Stimulated activated CD4-positive, alpha-beta T cell treated with anti-CD3 and anti-CD28 coated beads, Interleukin-4, amount 100 ng/mL, for 48 hours (primary cell): Measurements from ENCODE around the gene CCDC90B.
"Not testable (repeated sequence)": the region's sequence is repeated elsewhere in the genome, so short reads cannot be mapped to it uniquely, and the experiment has no call there.

ENCODE experiments used
- DNase-seq, 2 donors: peaks; one replicate each; pipeline ENCODE4 v3.0.0-alpha.2; 2020; ENCODE audit warnings: low read depth in 2 of 2

The CCDC90B gene

DNA sequence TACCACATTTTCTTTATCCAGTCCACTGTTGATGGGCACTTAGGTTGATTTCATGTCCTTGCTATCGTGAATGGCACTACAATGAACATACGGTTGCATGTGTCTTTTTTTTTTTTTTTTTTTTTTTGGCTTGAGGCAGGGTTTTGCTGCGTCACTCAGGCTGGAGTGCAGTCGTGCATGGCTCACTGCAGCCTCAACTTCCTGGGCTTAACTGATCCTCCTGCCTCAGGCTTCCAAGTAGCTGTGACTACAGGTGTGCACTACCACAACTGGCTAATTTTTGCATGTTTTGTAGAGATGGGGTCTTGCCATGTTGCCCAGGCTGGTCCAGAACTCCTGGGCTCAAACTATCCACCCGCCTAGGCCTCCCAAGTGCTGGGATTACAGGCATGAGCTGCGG, 1.5 kb upstream of the CCDC90B start:
- no peak for DNase-seq

DNA sequence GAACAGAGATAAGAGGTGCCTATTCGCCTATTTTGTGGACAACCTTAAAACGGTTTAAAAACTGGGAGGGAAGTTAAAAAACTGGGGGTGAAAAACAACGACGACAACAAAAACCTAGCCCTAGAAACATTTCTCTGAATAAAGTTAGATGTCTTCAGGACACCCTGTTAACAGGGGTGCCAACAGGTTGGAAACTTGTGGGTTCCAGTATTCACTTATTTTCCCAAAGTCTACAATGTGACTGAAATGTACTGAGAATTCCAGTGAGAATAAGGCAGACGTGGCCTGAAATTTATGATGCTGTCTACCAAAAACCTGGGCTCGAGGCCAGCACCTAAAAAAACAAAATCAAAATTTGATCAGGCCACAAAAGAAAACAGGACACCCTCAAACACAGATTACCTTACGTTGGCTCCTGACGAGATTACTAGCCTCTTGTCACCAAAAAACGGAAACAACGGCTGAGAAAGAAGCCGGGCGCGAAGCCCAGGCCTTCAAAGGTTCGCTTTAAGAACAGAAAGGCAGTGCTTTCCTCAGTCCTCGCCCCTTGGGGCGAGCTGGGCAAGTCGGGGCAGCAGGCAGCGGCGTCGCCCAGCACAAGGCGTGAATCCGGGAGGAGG, 906 bp downstream of the CCDC90B start:
- no peak for DNase-seq

DNA sequence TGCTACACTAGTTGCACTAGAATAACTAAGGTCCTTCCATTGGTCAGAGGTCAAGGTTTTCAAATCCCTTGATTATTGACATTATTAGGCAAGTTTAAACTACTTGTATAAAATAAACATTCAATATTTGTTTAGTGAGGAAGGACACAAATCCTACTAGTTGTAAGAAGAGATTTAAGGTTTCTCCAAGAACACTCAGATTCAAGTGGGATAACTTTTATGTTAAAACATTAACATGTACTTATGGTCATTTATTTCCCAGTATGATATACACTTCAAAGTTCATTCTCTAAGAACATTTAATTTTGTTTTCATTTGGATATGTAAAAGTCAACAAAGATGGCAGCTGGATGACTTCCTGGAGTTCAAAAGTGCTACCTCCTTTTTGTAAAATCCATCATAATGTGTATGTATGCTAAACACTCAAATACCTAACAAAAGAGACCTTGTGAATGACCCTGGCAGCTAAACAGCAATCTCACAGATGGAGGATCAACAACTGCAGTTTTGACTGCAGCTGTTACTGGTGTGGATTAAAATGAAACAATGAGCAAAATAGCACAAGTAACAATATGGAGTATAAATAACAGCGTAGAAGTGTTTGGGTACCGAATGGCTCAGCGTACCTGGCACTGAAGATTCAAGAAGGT, 1.5 kb downstream of the CCDC90B start:
- DNase-seq: no peak

DNA sequence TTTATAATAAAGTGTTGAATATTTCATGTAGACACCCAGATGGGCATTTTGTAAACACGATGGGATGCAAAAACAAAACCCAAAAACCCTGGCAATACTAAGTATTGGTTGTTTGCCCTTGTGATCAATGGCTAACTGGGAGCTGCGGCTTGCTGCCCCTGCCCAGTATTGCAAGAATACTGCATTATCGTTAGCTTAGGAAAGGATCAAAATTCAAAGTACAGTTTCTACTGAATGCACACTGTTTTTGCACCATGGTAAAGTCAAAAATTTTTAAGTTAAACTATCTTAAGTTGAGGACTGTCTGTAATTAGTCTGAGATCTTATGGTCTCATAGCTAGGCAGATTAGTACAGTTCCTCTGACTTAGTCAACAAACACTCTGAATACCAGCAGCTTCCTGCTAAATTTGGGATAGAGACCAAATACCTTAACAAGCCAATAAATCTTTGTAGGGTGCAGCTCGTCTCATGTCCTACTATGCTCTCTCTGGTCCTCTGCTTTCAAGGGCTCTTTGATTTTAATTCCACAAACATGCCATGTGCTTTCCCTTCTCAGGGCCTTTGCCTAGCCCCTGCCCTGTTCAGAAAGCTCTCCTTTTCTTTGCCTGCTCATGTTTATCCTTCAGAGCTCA, 4.0 kb downstream of the CCDC90B start:
- DNase-seq: no peak

DNA sequence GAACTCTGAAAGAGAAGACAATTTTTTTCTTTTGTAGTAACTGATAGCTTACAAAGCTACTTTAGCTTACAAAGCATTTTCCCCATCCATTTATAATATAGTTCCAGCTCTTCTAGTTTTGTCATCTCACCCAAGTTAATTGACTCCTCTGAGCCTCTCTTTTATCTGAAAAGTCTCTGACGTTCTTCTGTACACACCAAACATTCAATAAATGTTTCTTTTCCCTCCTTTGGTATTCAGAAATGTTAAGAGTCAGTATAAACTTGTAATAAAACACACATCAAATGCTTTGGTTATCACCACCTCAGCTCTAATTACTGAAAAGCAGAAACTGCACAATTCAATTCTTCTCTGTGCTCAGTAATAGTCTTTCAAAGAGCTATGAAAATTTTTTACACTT, 5.9 kb downstream of the CCDC90B start:
- DNase-seq: no peak

DNA sequence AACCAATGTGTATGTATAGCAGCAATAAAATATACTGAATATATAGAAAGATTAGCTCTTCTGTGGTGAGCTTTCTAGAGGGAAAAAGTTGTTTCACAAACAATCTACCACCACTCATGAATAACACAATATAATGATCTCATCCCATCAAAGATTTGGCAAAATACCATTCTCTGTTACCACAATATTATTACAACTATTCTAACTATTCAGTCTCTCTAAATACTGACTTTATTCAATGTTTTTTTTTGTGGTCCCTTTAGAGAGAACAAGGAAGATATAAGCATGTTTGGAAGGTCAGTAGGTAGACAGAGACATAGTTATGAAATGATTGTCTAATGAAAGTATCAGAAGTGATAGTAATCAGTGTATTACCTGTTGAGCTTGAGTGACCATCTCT, 7.8 kb downstream of the CCDC90B start:
- DNase-seq: no peak

DNA sequence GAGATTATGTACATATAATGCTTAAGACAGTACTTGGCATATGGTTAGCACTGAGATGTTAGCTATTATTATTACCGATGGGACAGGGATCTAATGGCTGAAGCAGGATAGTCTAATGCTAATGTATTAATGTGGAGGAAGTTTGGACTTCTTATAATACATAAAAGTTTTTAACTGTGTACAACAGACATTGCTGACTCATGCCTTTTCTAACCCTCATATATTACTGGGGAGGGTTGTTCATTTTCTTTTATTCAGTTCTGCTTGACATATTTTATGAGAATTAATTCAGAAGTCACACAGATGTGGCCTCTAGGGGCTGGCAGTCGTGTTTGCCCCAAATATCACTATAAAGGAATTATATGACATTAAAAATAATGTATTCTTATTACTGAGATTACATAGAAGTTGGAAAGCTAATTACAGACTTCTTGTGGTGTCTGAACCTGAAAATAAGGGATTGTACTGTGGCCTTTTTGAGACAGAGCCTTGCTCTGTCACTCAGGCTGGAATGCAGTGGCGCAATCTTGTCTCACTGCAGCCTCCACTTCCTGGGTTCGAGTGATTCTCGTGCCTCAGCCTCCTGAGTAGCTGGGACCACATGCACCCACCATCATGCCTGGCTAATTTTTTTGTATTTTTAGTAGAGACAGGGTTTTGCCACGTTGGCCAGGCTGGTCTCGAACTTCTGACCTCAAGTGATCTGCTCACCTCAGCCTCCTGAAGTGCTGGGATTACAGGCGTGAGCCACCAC, 10.1 kb downstream of the CCDC90B start:
- no peak for DNase-seq

DNA sequence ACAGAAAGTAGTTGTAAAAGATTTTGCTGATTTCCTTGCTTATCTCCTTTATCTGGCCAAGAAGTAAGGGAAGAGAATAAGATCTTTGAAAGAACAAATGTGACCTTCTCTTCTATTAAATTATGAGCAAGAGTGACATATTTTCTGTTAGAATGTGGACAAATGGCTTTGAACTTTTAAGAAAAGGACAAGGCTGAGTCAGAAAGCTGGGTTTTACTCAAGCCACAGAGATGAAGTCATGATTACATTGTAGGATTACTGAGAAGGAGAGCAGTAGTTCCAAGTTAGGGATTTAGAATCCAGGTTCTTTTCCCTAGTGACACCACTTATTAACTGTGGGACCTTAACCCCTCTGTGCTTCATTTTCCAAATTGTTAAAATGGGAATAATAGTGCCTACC, 13.5 kb downstream of the CCDC90B start:
- DNase-seq: no peak

DNA sequence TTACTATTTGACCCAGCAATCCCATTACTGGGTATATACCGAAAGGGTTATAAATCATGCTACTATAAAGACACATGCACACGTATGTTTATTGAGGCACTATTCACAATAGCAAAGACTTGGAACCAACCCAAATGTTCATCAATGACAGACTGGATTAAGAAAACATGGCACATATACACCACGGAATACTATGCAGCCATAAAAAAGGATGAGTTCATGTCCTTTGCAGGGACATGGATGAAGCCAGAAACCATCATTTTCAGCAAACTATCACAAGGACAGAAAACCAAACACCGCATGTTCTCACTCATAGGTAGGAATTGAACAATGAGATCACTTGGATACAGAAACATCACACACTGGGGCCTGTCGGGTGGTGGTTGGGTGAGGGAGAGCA, 14.4 kb downstream of the CCDC90B start:
- DNase-seq: not testable (repeated sequence)

DNA sequence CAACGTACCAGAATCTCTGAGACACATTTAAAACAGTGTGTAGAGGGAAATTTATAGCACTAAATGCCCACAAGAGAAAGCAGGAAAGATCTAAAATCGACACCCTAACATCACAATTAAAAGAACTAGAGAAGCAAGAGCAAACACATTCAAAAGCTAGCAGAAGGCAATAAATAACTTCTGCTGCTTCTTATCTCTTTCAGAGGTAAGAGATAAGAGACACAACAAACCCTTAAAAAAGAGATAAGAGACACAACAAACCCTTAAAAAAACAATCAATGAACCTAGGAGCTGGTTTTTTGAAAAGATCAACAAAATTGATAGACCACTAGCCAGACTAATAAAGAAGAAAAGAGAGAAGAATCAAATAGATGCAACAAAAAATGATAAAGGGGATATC, 17.1 kb downstream of the CCDC90B start:
- not testable (repeated sequence) for DNase-seq

DNA sequence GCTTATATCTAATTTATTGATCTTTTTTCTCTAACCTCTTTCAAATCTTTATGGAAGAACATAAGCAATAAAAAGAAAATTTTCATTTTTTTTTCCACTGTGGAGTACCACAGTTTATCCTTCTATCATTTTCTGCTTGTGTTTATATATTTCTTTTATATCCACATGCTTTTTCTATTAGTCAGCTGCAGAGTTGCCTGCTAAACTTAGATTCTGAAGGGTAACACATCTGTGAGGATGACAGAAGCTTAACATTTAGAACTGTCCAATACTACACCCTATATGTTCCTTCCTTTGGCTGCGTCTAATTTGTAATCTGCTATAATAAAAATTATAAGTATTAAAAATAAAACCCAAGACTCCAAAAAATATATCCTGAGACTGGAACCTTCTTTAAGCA, 20.8 kb downstream of the CCDC90B start:
- DNase-seq: no peak

DNA sequence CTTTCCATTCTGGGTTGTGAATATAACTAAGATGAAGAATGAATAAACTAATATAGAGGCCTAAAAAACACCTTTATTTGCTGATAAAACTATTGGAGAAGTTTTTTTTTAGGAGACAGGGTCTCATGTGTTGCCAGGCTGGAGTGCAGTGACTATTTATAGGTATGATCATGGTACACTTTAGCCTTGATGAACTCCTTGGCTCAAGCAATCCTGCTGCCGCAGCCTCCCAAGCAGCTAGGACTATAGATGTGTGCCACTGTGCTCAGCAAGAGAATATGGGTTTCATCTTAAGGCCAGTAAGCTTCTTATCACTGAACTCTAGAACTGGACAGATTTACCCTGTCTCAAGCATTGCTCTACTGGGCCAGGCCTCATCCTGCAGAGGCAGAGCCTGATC, 26.6 kb downstream of the CCDC90B start:
- no peak for DNase-seq

DNA sequence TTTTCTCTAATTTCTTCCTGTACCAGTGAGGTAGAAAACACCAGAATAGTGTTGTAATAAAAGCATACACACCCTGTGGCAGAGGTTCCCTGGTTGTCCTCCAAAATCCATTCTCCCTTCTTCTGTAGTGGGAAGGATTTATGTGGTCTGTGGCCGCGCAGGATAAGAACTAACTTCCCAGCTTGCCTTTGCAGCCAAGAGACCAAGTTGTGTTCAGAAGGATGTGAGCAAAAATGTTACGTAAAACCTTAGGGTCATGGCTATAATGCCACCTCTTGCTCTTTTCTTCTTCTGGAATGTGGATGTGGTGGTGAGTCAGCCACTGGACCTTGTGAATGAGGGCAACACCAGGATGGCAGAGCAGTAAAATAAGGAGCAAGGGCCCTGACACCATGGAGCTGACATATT, 28.4 kb downstream of the CCDC90B start:
- DNase-seq: no peak

DNA sequence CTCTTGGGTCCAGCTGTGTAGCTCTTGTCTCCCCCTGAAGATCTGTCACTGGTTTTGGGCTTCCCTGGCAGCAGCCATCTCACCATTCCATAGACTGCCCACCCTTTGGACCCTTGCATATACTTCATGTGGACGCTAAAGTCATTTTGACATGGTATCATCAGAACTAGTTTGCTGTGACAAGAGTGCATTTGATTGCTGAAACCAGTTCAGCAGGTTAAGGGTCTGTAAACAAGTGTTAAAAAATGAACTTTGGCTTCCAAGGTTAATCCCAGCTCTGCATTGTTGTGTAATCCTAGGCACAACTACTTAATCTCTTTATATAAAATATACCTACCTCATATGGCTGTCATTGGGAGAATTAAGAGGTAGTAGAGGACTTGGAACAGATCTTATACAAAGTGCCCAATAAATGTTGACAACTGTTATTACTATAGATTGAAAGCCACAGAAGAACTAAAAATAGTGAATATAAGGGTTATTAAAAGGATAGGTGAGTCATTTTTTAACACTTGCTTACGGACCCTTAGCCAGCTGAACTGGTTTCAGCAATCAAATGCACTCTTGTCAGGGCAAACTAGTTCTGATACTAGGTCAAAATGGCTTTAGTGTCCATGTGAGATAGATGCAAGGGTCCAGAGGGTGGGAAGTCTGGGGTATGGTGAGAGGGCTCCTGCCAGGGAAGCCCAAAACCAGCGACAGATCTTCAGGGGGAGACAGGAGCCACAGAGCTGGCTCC, 29.4 kb downstream of the CCDC90B start:
- DNase-seq: no peak

DNA sequence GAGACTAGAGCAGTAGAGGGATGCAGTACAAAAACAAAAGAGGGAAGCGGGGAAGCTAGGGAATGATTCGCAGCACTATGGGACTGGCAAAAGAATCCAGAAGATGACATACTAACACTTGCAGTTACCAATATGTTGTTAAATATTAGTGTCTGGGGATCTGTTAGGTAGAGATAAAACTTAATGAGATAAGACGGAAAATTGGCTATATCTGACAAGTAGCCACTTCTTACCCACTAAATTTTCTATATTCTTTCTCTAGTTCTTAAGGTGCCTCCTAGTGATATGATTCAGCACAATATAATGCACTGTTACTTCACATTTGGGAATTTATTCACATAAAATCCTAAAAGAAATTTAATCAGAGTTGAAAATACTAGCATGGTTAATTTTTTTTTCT, 30.8 kb downstream of the CCDC90B start:
- no peak for DNase-seq

DNA sequence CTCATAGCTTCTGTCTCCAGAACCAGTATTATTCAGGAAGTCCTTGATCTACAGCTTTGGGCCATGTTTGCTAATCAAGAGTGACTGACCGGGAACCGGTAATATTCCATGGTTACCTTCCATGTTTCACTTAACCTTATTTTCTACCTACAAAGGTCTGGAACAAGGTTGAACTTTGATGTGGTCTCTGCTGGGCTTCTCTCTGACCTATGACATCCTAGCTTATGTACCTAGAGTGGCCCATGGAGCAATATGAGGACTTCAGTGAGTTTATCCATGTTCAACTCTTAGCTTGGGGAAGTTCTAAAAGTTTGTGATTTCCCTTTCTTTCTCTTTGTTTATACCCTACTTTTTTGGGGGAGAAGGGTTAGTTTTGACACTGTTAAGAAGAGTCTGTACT, 33.2 kb downstream of the CCDC90B start:
- DNase-seq: no peak

DNA sequence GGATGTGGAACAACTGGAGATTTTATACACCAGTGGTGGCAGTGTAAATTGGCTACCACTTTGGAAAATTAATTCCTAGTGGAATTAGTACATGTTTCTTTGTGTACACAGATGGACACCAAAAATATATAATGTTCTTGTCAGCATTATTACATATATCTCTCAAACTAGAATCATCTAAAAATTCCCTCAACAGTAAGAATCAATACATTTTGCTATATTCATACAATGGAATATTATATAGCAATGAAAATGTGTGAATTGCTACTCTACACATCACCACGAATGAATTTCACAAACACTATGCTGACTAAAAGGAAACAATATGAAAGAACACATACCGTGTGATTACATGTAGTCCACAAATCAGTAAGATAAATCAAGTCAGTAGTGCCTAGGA, 33.9 kb downstream of the CCDC90B start:
- DNase-seq: no peak

DNA sequence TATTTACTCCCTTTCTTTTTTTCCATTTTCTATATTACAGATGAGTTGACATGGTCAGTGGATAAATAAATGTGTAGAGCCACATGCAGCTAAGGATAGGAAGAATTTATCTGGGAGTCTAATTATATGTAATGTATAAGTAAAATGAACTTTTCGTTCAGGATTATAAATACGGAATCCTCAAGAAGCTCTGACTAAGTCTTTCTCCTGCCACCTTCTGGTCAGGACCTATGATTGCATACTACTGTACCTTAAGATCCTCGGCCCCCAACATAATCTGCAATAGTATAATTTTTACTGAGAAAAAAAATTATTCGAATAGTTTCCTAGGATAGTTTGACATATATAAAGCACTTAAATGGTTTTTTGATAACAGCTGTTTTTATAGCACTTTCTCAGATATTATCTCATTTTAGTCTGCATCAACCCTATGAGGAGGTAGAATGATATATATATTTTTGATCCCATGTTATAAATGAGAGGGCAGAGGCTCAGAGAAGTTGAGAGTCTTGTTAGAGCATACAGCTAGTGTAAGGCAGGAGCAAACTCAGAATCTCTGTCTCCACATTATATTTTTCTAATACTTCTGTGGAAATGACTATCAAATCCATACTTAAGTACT, 36.1 kb downstream of the CCDC90B start:
- DNase-seq: no peak

DNA sequence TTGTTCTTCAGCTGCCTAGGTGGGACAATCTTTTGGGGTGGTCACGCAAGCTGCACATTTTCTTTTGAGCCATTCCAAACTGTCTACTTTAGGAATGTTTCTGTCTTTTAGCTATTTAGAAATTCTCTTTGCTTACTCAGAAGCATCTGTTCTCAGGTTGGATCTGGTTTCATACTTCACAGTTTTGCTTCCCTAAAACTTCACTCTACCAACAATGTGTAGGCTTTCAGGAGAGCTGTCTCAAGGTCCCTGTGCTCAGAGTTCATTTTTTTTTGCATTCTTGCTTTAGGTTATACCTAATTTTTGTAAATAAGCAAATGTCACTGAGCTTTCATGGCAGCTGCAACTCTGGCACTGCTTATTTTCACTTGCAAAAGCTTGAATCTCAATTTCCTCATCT, 36.7 kb downstream of the CCDC90B start:
- DNase-seq: no peak

DNA sequence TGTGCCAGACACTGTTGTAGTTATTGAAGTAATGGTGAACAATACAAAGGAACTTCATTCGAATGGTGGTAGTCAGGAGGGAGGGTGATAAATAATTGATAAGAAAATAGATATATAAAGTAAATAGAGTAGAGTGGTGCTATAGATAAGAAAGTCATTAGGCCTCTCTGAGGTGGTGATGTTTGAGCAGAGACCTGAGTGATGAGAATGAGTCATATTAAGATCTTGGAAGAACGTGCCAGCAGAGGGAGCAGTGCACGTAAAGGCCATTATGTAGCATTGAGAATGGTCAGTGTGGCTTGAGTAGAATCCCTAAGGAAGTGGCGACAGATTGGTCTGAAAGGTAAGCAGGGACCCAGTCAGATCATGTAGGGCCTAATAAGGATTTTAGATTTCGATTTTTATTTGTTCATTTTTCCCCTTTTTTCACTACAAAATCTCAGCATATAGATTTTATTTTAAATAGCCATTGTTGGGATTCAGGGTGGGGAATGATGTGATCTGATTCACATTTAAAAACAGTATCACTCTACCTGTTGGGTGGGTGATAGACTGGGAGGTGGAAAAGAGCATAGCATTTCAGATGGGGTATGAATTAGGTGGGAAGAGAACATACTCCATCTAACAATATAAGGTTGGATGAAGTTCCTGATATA, 44.7 kb downstream of the CCDC90B start:
- DNase-seq: peak in 1 of 2 donors; percentile 4

DNA sequence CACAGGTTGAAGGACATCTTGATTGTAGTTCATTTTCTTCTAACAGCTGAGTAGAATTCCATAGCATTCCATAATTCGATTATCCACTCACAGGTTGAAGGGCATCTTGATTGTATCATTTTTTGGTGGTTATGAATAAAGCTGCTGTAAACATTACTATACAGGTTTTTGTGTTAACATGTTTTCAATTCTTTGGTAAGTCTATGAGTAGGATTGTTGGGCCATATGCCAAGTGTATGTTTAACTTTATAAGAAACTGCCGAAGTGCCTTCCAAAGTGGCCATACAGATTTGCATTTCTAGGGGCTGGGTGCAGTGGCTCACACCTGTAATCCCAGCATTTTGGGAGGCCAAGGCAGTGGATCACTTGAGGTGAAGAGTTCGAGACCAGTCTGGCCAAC, 48.1 kb downstream of the CCDC90B start:
- no peak for DNase-seq
